OCI-LY1 (cell line): ENCODE results near the gene GULP1.

Experiments
- H2AFZ ChIP-seq: fragments of 200-600 bp; sonication (generic), shearing (Covaris generic); 2 replicates; pipeline ENCODE4 v1.6.0; 2014; ENCODE audit warnings: antibody characterized with exemption, mild to moderate bottlenecking, low read length
- H3F3A ChIP-seq: fragments of 200-600 bp; sonication (generic), shearing (Covaris generic); 2 replicates; pipeline ENCODE4 v1.6.0; 2014; ENCODE audit warnings: mild to moderate bottlenecking, antibody characterized with exemption, low read length, moderate library complexity; ENCODE audit not compliant: insufficient read depth
- H3K27ac ChIP-seq: fragments of 200-600 bp; sonication (generic); 2 replicates; pipeline ENCODE4 v1.5.1; 2014; ENCODE audit warnings: low read length, mixed run types, mild to moderate bottlenecking, low read depth; ENCODE audit not compliant: poor library complexity, severe bottlenecking
- H3K27me3 ChIP-seq: fragments of 200-600 bp; sonication (generic); 2 replicates; pipeline ENCODE4 v1.6.0; 2014; ENCODE audit warnings: antibody characterized with exemption, mild to moderate bottlenecking, low read length, moderate library complexity; ENCODE audit not compliant: insufficient read depth
- H3K36me3 ChIP-seq: fragments of 200-600 bp; sonication (generic); 2 replicates; pipeline ENCODE4 v1.6.1; 2014; ENCODE audit warnings: mild to moderate bottlenecking, antibody characterized with exemption, low read length, moderate library complexity, mixed read lengths; ENCODE audit not compliant: insufficient read depth
- H3K4me1 ChIP-seq: fragments of 200-600 bp; sonication (generic); 2 replicates; pipeline ENCODE4 v1.5.1; 2014; ENCODE audit warnings: mild to moderate bottlenecking, low read length, moderate library complexity; ENCODE audit not compliant: insufficient read depth, severe bottlenecking
- H3K4me2 ChIP-seq: fragments of 200-600 bp; sonication (generic), shearing (Covaris generic); 2 replicates; pipeline ENCODE4 v1.6.1; 2014; ENCODE audit warnings: low read length
- H3K4me3 ChIP-seq: fragments of 200-600 bp; sonication (generic); 2 replicates; pipeline ENCODE4 v1.5.1; 2014; ENCODE audit warnings: low read length, low read depth, mild to moderate bottlenecking, mixed read lengths; ENCODE audit not compliant: poor library complexity, severe bottlenecking
- H3K79me2 ChIP-seq: fragments of 200-600 bp; shearing (Covaris generic); 2 replicates; pipeline ENCODE4 v1.6.1; 2016; ENCODE audit warnings: mixed run types, low read length, mixed read lengths; ENCODE audit not compliant: insufficient read depth
- H3K9ac ChIP-seq: fragments of 200-600 bp; sonication (generic), shearing (Covaris generic); 2 replicates; pipeline ENCODE4 v1.6.1; 2014; ENCODE audit warnings: mild to moderate bottlenecking, low read length, mixed read lengths
- H3K9me2 ChIP-seq: fragments of 200-600 bp; sonication (generic), shearing (Covaris generic); 2 replicates; pipeline ENCODE4 v1.6.1; 2014; ENCODE audit warnings: low read depth, mild to moderate bottlenecking, low read length, mixed read lengths
- H3K9me3 ChIP-seq: fragments of 200-600 bp; shearing (Covaris generic); 2 replicates; pipeline ENCODE4 v1.6.1; 2014; ENCODE audit warnings: low read length, mixed read lengths
- H4K20me1 ChIP-seq: fragments of 200-600 bp; sonication (generic), shearing (Covaris generic); 2 replicates; pipeline ENCODE4 v1.6.0; 2016; ENCODE audit warnings: mild to moderate bottlenecking, low read length; ENCODE audit not compliant: insufficient read depth
- EZH2 ChIP-seq: fragments of 200-600 bp; sonication (generic), shearing (Covaris generic); IDR thresholded peaks from 2 replicates; pipeline ENCODE4 v1.8.0; 2017; ENCODE audit warnings: borderline replicate concordance, mixed run types, mild to moderate bottlenecking, antibody characterized with exemption, low read length, moderate library complexity, mixed read lengths
- TF ChIP-seq, protein P1 (sequence below): fragments of 200-600 bp; sonication (generic), shearing (Covaris generic); IDR thresholded peaks from 2 replicates; pipeline ENCODE4 v1.5.1; 2017; ENCODE audit warnings: mild to moderate bottlenecking, antibody characterized with exemption, low read length, moderate library complexity, mixed read lengths

GULP1 gene

DNA sequence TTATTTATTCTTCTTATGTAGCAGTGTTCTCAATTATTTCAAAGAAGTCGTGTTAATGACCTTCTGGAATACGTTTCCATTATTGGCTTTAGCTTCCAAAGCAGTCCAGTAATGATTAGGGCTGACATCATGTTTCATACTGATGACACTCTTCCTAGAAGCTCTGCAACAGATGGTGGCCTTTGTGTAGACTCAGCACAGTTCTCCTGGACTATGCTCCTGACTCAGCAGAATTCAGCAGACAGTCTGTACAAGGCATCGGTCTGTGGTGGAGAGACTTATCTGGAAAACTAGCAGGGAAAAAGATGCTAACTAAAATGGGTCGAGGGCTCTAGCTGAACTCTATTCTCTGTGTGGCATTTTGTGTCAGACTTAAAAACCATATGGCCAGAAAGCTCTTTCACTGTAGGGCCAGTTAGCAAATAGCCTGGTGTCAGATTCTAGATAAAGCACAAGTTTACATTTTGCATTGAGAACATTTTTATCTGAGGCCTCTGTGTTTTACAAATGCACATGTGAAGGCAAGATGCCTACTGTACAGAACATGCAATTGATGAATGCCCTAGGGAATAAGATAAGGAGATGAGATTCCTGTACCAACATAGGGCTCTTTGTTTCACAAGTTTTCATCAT lies 35.1 kb downstream of the GULP1 start:
- no peaks in the 10 kb centered on the region for H4K20me1 ChIP-seq
- H3K27me3 ChIP-seq: no peaks in the 10 kb centered on the region
- no peak overlapping the region for H3K27ac ChIP-seq
- no peak overlapping the region for H2AFZ ChIP-seq
- H3K9me3 ChIP-seq: no peaks in the 10 kb centered on the region
- H3K9ac ChIP-seq: no peak overlapping the region
- no peaks in the 10 kb centered on the region for H3K9me2 ChIP-seq
- H3K4me3 ChIP-seq: no peak overlapping the region
- H3F3A ChIP-seq: no peaks in the 10 kb centered on the region
- H3K36me3 ChIP-seq: no peaks in the 10 kb centered on the region
- TF ChIP-seq, protein P1, sequence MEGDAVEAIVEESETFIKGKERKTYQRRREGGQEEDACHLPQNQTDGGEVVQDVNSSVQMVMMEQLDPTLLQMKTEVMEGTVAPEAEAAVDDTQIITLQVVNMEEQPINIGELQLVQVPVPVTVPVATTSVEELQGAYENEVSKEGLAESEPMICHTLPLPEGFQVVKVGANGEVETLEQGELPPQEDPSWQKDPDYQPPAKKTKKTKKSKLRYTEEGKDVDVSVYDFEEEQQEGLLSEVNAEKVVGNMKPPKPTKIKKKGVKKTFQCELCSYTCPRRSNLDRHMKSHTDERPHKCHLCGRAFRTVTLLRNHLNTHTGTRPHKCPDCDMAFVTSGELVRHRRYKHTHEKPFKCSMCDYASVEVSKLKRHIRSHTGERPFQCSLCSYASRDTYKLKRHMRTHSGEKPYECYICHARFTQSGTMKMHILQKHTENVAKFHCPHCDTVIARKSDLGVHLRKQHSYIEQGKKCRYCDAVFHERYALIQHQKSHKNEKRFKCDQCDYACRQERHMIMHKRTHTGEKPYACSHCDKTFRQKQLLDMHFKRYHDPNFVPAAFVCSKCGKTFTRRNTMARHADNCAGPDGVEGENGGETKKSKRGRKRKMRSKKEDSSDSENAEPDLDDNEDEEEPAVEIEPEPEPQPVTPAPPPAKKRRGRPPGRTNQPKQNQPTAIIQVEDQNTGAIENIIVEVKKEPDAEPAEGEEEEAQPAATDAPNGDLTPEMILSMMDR: no peak
- H3K4me1 ChIP-seq: no peaks in the 10 kb centered on the region
- H3K4me2 ChIP-seq: no peak overlapping the region
- H3K79me2 ChIP-seq: no peaks in the 10 kb centered on the region

DNA sequence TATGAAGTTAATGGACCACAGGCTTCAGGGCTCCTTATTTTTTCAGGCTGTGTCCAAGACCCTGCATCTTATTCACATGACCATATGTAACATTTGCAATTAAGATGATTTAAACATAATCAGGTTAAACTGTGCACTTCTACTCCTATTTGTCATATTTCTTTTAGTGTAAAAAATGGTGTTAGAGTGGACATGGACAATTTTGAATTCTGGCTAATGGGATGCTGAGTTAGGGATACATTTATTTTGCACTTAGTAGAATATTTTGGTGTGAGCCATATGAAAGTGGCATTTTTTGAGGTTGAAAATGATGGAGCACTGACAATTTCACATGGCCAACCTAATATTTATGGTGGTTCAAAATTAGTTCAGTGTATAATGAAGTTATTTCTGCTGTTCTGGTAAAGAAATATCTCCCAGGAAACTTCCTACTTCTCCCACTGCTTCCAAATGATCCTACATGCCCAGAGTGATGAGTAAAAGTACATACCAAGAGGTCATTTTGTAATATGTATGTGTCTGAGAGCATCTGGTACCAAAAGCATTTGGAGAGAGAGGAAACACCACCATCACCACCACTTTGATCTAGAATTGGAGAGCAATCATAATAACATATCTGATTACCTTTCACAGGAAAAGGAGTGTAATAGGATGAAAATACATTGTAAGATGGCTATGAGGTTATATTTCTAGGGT lies 36.0 kb downstream of the GULP1 start:
- H2AFZ ChIP-seq: no peak overlapping the region
- TF ChIP-seq, protein P1: no peak
- no peak for TF ChIP-seq EZH2
- H3F3A ChIP-seq: no peaks in the 10 kb centered on the region
- no peaks in the 10 kb centered on the region for H3K27me3 ChIP-seq
- no peak overlapping the region for H3K27ac ChIP-seq
- H3K4me1 ChIP-seq: no peaks in the 10 kb centered on the region
- H3K9me3 ChIP-seq: no peaks in the 10 kb centered on the region
- no peaks in the 10 kb centered on the region for H3K79me2 ChIP-seq
- no peaks in the 10 kb centered on the region for H3K36me3 ChIP-seq
- no peak overlapping the region for H3K4me3 ChIP-seq
- no peak overlapping the region for H3K9ac ChIP-seq
- H3K9me2 ChIP-seq: no peaks in the 10 kb centered on the region
- no peaks in the 10 kb centered on the region for H4K20me1 ChIP-seq
- H3K4me2 ChIP-seq: no peak overlapping the region

DNA sequence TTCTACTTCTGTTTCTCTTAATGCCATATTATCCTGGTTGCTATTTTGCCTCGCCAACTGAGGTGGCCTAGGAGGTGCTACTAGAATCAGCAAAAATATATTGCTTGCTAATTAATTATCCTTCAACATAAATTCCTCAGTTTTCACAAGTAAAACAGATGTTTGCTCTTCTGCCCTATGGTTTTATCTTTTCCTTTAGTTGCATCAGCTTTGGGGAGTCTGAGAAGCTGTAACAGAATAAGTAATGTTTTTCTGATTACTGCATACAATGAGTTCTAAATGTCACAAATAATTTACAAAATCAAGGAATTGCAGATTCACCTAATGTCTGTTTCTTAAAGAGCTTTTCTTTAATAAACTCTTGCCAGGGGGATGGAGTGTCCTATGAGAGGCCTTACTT lies 36.7 kb downstream of the GULP1 start:
- no peaks in the 10 kb centered on the region for H3K79me2 ChIP-seq
- H3K27me3 ChIP-seq: no peaks in the 10 kb centered on the region
- no peak overlapping the region for H2AFZ ChIP-seq
- no peaks in the 10 kb centered on the region for H3F3A ChIP-seq
- H3K36me3 ChIP-seq: no peaks in the 10 kb centered on the region
- no peak overlapping the region for H3K4me3 ChIP-seq
- no peak overlapping the region for H3K4me2 ChIP-seq
- no peaks in the 10 kb centered on the region for H3K9me3 ChIP-seq
- H3K4me1 ChIP-seq: no peaks in the 10 kb centered on the region
- TF ChIP-seq, protein P1: no peak
- no peak for TF ChIP-seq EZH2
- no peaks in the 10 kb centered on the region for H3K9me2 ChIP-seq
- no peaks in the 10 kb centered on the region for H4K20me1 ChIP-seq
- H3K27ac ChIP-seq: no peak overlapping the region
- H3K9ac ChIP-seq: no peak overlapping the region
